ENCODE data around the gene NR1D2.

DNA sequence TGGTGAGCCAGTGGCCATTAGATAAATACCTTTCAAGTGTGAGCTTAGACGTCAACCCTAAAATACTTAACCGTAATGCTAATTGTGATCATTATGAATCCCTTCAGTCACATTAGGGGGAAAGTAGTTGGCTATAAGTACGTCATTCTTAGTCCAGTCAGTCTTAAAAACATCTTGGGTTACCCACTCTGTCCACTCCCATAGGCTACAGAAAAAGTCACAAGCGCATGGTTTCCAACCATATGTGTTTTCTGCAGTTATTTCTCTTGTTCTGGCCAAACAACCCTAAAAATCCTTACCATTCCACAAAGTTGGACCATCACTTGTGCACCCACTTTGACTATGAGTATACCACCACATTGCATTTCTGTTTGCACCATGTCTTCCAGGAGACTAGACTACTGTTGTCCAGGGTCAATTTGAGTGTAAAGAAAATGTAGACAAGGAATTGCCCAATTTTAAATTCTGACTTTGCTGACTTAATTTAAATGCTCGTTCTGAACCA lies 24.9 kb upstream of the NR1D2 start:
- 0 out of 2 replicates have a peak, but pooled peaks have one; percentile 35 for TF ChIP-seq POLR2AphosphoS5 (IDR thresholded peaks at IDR 0.05; ENCODE audit: borderline replicate concordance, low read depth, low read length)
- TF ChIP-seq EZH2 (IDR thresholded peaks at IDR 0.05) = no peak

Measured in SK-N-MC (cell line).